22Rv1 (cell line): ENCODE data around the gene SPTAN1.

ENCODE experiments used
- ZFX ChIP-seq: fragments of 450-650 bp; IDR thresholded peaks from 2 replicates; pipeline ENCODE4 v1.6.1; 2017; ENCODE audit warnings: antibody characterized with exemption, borderline replicate concordance
- TF ChIP-seq, protein P1 (sequence below): fragments of 450-650 bp; IDR thresholded peaks from 2 replicates; pipeline ENCODE4 v1.5.1; 2017; ENCODE audit warnings: mild to moderate bottlenecking

DNA sequence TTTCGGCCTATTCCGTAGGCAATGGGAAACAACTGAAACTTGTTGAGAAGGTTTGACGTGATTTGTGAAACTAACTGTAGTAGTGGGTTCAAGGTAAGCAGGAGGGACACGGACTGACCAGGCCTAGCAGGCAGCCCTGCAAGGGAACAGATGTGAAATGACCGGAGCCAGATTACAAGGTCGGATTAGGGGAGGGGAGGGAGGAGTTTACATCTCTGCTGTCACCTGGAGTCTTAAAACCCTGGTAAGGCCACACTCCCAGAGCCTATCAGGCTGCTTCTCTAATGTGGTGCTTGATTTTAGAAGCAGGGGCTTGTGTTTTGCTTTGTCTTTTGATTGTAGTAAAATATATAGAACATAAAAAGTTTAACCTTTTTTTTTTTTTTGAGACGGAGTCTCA, 3.5 kb upstream of the SPTAN1 start:
- TF ChIP-seq, protein P1, sequence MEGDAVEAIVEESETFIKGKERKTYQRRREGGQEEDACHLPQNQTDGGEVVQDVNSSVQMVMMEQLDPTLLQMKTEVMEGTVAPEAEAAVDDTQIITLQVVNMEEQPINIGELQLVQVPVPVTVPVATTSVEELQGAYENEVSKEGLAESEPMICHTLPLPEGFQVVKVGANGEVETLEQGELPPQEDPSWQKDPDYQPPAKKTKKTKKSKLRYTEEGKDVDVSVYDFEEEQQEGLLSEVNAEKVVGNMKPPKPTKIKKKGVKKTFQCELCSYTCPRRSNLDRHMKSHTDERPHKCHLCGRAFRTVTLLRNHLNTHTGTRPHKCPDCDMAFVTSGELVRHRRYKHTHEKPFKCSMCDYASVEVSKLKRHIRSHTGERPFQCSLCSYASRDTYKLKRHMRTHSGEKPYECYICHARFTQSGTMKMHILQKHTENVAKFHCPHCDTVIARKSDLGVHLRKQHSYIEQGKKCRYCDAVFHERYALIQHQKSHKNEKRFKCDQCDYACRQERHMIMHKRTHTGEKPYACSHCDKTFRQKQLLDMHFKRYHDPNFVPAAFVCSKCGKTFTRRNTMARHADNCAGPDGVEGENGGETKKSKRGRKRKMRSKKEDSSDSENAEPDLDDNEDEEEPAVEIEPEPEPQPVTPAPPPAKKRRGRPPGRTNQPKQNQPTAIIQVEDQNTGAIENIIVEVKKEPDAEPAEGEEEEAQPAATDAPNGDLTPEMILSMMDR, result no peak
- TF ChIP-seq ZFX, result no peak
